C4-2B (cell line): ENCODE results near the gene LCN9.

ENCODE experiments used
- CTCF ChIP-seq: fragments of 450-650 bp; conservative IDR thresholded peaks from 2 replicates; pipeline ENCODE4 v1.5.1; 2017; ENCODE audit warnings: mild to moderate bottlenecking
- ZFX ChIP-seq: fragments of 450-650 bp; IDR thresholded peaks from 2 replicates; pipeline ENCODE4 v1.6.1; 2017

GRCh38 chr9:135673941-135674340 lies 10.8 kb downstream of the LCN9 start:
- TF ChIP-seq CTCF (no peak), ZFX (no peak)
